NCI-H1048 (cell line): Measurements from ENCODE around the gene OR10H4.
"Not testable (repeated sequence)": the region's sequence is repeated elsewhere in the genome, so short reads cannot be mapped to it uniquely, and the experiment has no call there.

Experiments used
- DNase-seq: peaks from one replicate; lab custom pipeline; 2025; lab: John Stamatoyannopoulos, UW

Gene OR10H4

DNA sequence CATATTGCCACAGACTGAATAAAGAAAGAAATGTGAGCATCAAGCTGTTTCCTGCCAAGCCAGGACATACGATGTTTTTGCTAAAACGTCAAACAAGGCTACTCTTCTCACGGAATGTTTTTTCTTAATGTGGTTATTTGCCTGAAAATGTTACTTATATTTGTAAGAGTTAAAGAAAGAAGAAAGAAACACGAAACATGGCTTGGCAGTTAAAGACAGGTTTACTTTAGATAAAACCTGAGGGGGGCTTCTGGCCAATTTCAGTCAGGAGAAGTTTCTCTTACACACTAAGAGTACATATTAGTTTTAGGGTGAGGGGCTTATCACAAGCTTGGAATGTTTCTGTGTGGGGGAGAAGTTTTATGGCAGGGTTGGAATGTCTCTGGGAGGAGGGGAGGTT is 4.4 kb upstream of the OR10H4 start:
- no peak for DNase-seq

DNA sequence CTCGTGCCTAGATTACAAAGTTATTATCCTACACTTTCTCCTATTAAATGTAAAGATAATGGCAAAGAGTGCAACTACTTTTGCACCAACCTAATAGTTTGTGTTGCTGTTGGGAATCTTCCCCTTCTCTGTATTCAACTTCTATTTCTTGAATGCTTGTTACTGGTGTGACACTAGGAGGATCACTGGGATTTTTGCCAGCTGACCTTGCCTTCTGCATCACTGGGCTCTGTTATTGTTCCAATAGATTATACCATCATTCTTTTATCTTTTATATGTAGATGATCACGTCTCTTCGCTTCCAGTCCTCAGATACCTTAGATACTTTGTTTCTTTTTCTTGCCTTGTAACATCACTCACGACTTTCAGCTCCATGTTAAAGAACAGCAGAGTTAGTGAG is 3.5 kb upstream of the OR10H4 start:
- DNase-seq: no peak

DNA sequence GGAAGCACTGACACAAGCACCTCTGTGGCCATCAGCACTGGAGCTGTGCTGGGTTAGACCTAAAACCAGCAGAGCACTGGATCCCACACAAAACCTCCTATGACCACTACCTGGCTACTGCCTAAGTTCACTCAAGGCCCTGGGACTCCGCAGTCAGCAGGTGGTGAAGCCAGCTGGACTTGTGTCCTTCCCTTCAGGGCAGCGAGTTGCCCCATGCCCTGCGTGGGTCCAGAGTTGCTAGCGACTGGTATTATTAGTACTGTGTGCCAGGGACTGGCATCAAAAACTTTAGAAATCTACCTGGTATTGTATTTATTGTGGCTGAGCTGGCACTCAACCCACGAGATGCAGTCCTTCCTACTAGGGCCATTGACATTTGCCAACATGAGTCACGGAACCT is 6.0 kb downstream of the OR10H4 start:
- no peak for DNase-seq

- no peak for DNase-seq
Observed at GRCh38 chr19:15962319-15962718, 13.5 kb downstream of the OR10H4 start.

DNA sequence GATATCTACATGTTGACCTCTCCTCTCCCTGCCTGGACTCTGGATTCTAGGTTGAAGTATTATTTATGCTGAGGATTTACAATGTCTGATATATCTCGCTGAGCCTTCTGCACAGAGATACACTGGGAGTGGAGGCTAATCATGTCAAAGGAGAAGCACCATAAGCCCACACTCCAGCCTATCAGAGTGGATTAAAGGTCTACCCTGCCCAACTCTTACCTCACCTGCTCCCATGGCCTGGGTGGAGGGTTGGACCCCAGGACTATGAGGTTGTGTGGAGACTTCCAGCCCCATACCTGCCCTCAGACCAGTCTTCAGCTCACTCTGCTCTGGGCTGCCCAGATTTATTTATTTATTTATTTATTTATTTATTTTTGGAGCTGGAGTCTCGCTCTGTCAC is 15.4 kb downstream of the OR10H4 start:
- DNase-seq: no peak

DNA sequence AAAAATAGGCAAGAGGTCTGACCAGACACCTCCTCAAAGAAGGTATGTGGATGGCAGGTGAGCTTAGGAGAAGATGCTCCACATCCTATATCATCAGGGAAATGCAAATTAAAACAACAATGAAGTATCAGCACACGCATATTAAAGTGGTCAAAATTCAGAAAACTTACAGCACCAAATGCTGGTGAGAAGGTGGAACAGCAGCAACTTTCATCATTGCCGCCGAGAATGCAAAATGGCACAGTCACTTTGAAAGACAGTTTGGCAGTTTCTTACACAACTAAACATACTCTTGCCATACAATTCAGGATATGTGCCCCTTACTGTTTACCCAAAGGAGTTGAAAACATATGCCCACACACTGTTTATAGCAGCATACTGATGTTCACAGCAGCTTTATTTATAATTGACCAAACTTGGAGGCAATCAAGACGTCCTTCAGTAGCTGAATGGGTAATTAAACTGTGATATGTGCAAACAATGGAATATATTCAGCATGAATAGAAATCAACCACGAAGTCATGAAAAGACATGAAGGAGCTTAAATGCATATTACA is 22.5 kb downstream of the OR10H4 start:
- DNase-seq: no peak

DNA sequence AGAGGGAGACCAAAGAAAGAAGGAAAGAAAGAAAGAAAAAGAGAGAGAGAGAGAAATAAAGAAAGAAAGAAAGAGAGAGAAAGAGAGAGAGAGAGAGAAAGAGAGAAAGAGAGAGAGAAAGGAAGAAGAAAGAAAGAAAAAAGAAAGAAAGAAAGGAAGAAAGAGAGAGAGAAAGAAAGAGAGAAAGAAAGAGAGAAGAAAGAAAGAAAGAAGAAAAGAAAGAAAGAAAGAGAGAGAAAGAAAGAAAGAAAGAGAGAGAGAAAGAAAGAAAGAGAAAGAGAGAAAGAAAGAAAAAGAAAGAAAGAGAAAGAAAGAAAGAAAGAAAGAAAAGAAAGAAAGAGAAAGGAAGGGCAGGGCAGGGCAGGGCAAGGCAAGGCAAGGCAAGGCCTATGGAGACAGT is 23.2 kb downstream of the OR10H4 start:
- DNase-seq: not testable (repeated sequence)

- no peak for DNase-seq
Observed at GRCh38 chr19:15974856-15975255, 26.0 kb downstream of the OR10H4 start.

DNA sequence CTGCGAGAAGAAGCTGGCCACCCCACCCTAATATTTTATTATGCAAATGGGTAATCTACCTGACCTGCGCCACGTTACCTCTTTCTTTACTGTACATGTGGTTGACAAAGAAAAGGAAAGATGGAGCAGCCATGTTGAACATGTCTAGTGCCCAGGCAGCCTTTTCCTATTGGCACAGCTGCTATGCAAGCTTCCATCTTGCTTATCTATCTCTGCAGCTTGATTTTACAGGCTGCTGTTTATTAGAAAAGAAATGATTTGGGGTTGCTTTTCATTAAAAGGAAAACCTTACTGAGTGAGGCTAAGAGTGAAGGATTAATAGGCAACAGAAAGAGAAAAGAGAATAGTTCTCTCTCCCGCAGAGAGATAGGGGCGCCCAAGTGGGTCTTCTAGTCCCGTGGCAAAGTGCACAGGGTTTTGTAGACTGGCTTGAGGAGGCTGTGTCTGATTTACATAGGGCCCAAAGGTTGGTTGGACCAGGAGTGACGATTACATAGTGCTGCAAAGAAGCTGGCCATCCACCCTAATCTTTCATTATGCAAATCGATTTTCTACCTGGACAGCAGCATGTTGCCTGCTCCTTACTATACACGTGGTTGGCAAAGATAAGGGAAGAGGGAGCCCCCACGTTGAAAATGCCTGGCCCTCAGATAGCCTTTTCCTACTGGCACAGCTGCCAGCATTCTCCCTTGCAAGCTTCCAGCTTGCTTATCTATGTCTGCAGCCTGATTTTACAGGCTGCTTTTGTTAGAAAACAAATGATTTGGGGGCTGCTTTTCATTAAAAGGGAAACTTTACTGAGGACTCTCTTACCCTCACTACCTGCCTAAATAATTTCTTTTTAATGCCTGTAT is 28.3 kb downstream of the OR10H4 start:
- no peak for DNase-seq

DNA sequence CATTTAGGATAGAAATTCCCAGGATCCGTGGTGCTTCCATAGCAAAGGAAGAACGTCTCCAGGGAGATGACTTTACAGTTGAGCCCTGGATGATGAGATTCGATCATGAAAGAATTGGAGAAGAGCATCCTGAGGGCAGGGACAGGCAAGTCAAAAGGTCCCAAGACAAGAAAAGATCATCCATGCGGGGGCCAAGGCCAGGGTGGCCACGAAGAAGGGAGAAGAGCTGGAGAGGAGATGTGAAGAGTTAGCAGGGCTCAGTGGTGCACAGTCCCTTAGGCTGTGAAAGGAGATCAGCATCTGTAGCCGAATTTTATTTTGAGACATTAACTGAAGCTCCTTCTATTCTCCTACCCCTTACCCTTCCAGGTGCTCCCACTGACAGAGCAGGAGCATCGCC is 28.9 kb downstream of the OR10H4 start:
- DNase-seq: no peak

- no peak for DNase-seq
Observed at GRCh38 chr19:15979293-15979692, 30.5 kb downstream of the OR10H4 start.

DNA sequence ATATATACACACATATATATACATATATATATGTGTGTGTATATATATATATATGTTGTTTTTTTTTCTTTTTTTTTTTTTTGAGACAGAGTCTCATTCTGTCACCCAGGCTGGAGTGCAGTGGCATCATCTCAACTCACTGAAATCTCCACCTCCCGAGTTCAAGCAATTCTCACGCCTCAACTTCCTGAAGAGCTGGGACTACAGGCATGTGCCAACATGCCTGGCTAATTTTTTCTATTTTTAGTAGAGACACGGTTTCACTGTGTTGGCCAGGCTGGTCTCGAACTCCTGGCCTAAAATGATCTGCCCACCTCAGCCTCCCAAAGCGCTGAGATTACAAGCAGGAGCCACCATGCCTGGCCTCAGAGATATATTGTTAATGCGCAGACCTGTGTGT is 37.0 kb downstream of the OR10H4 start:
- DNase-seq: not testable (repeated sequence)

DNA sequence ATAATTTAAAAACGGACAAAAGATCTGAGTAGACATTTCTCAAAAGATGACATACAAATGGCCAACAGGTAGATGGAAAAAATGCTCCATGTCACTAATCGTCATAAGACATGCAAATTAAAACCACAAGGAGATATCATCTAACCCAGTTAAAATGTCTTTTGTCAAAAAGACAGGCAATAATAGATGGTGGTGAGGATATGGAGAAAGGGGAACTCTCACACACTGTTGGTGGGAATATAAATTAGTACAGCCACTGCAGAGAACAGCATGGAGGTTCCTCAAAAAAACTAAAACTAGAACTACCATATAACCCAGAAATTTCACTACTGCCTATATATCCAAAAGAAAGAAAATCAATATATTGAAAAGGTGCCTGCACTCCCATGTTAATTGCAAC is 37.9 kb downstream of the OR10H4 start:
- DNase-seq: no peak

- no peak for DNase-seq
Observed at GRCh38 chr19:15989889-15990288, 41.1 kb downstream of the OR10H4 start.

DNA sequence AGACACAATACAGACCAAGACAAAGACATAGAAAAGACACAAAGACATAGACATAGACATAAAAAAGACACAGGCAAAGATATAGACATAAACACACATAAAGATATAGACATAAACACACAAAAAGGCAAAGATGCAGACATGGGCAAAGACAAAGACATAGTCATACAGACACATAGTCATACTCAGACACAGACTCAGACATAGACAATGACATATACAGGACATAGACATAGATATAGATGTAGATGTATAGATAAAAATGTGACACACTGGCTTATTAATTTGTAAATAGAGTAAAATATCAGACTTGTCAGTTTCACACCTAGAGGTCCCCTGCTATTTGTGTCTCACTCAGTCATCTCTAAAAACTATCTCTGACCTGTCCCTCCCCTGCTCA is 42.8 kb downstream of the OR10H4 start:
- DNase-seq: no peak

DNA sequence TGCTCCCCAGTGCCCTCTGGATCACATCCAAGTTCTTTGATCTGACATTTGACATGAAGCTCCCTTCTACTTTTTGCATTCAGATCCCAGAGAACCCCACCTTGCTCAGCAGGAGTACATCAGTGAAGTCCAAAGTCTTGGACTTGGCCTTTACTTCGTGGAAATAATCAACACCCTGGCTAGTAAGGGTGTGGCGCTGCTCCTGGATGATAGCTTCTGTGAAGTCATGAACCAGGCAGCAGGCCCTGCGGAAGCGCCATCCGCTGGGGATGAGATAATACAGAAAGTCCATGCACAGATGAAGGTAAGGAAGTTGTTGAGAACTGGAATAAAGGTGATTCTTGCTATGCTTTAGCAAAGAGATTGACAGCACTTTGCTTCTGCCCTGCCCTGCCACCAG is 43.2 kb downstream of the OR10H4 start:
- no peak for DNase-seq

- DNase-seq: no peak
Observed at GRCh38 chr19:15995536-15995935, 46.7 kb downstream of the OR10H4 start.

DNA sequence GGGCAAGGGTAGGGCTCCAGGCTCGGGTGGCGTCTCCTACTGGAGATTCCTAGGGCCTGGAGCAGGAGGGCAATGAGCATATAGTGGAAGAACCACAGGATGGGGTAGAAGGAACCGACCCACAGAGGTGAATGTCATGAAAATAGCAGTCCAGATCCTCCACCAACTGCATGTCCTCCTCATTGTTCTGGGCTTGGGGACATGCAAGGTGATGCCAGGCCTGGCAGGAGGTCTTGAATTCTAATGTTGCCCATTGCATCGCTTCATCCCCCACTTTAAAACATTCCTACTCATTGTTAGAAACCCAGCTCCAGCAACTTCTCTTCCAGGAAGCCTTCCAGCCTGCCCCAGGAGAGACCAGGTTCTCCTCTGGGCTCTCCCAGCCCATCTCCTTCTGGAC is 49.4 kb downstream of the OR10H4 start:
- DNase-seq: no peak
